Neuronal stem cell (in vitro differentiated cells): ENCODE data around the gene PDE9A.
A peak's percentile ranks its signal among the peaks of the same experiment; 100 is the strongest.

Source experiments
- DNase-seq: peaks from one replicate; pipeline ENCODE4 v3.0.0-alpha.2; 2013; ENCODE audit warnings: low spot score
- H2AFZ ChIP-seq: one replicate; pipeline ENCODE4 v1.6.1; 2013; ENCODE audit warnings: mild to moderate bottlenecking, low read length, inconsistent platforms
- H2AK5ac ChIP-seq: 2 replicates; pipeline ENCODE4 v1.6.1; 2013; ENCODE audit warnings: low read depth, mild to moderate bottlenecking, inconsistent platforms, low read length, moderate library complexity, mixed read lengths
- H2BK120ac ChIP-seq: 2 replicates; pipeline ENCODE4 v1.6.1; 2013; ENCODE audit warnings: low read depth, mild to moderate bottlenecking, inconsistent platforms, low read length, moderate library complexity, mixed read lengths
- H2BK12ac ChIP-seq: one replicate; pipeline ENCODE4 v1.6.1; 2013; ENCODE audit warnings: low read length, inconsistent platforms
- H2BK15ac ChIP-seq: 2 replicates; pipeline ENCODE4 v1.6.1; 2013; ENCODE audit warnings: mild to moderate bottlenecking, low read length, inconsistent platforms, mixed read lengths
- H2BK5ac ChIP-seq: one replicate; pipeline ENCODE4 v1.6.1; 2013; ENCODE audit warnings: inconsistent platforms, mild to moderate bottlenecking, low read length, moderate library complexity
- H3K14ac ChIP-seq: one replicate; pipeline ENCODE4 v1.6.1; 2013; ENCODE audit warnings: low read length, inconsistent platforms
- H3K18ac ChIP-seq: 2 replicates; pipeline ENCODE4 v1.6.1; 2013; ENCODE audit warnings: low read length, inconsistent platforms
- H3K23ac ChIP-seq: 2 replicates; pipeline ENCODE4 v1.6.1; 2013; ENCODE audit warnings: low read depth, mild to moderate bottlenecking, mixed read lengths, low read length, inconsistent platforms; ENCODE audit not compliant: poor library complexity
- H3K27ac ChIP-seq: replicated peaks from 3 replicates; pipeline ENCODE4 v1.5.1; 2013; ENCODE audit warnings: low read length, inconsistent platforms
- H3K27me3 ChIP-seq, 3 experiments: 2 replicates each; pipeline ENCODE4 v1.6.1; 2013; ENCODE audit warnings: low read length in 3 of 3, mild to moderate bottlenecking in 2 of 3, inconsistent platforms in 1 of 3, low read depth in 1 of 3, mixed read lengths in 1 of 3, moderate library complexity in 1 of 3; ENCODE audit not compliant: control insufficient read depth in 3 of 3, insufficient read depth in 3 of 3
- H3K36me3 ChIP-seq, 2 donors: replicated peaks in 1 of 2; 2 replicates each; pipeline ENCODE4 v1.6.1; 2013; ENCODE audit warnings: low read length in 2 of 2; ENCODE audit not compliant: control insufficient read depth in 2 of 2, insufficient read depth in 2 of 2
- H3K4ac ChIP-seq: 2 replicates; pipeline ENCODE4 v1.6.1; 2013; ENCODE audit warnings: inconsistent platforms, mild to moderate bottlenecking, low read length, moderate library complexity
- H3K4me1 ChIP-seq, 2 donors: 1 replicate in 1 of 2; 2 replicates in 1 of 2; pipeline ENCODE4 v1.6.1; 2013; ENCODE audit warnings: low read length in 2 of 2, low read depth in 1 of 2; ENCODE audit not compliant: control insufficient read depth in 2 of 2, insufficient read depth in 1 of 2
- H3K4me2 ChIP-seq: one replicate; pipeline ENCODE4 v1.6.1; 2013; ENCODE audit warnings: mild to moderate bottlenecking, low read length, inconsistent platforms; ENCODE audit not compliant: insufficient read depth, poor library complexity, severe bottlenecking
- H3K4me3 ChIP-seq, 2 donors: 2 replicates each; pipeline ENCODE4 v1.5.1; 2013; ENCODE audit warnings: low read length in 2 of 2, mild to moderate bottlenecking in 2 of 2, inconsistent platforms in 1 of 2, moderate library complexity in 1 of 2
- H3K79me1 ChIP-seq: one replicate; pipeline ENCODE4 v1.6.1; 2013; ENCODE audit warnings: low read depth, mild to moderate bottlenecking, inconsistent platforms, low read length, moderate library complexity
- H3K9ac ChIP-seq: one replicate; pipeline ENCODE4 v1.6.1; 2013; ENCODE audit warnings: mild to moderate bottlenecking, low read depth, low read length, inconsistent platforms; ENCODE audit not compliant: poor library complexity
- H3K9me3 ChIP-seq, 2 donors: replicated peaks in 1 of 2; 2 replicates each; pipeline versions ENCODE3 to v1.6.1; 2013; ENCODE audit warnings: low read length in 2 of 2, mild to moderate bottlenecking in 2 of 2, inconsistent platforms in 1 of 2, low read depth in 1 of 2, mixed read lengths in 1 of 2, moderate library complexity in 1 of 2; ENCODE audit not compliant: control insufficient read depth in 2 of 2, insufficient read depth in 1 of 2
- H4K8ac ChIP-seq: one replicate; pipeline ENCODE4 v1.6.1; 2013; ENCODE audit warnings: low read depth, mild to moderate bottlenecking, inconsistent platforms, low read length, moderate library complexity
- H4K91ac ChIP-seq: one replicate; pipeline ENCODE4 v1.6.1; 2013; ENCODE audit warnings: low read length, low read depth, mild to moderate bottlenecking, inconsistent platforms; ENCODE audit not compliant: poor library complexity
- WGBS, 2 donors: extraction: QIAGEN DNeasy Blood & Tissue Kit; methylation state at CpG; one replicate each; pipeline ENCODE4 v1.1.7; 2013; ENCODE audit warnings: missing lambda C conversion rate in 2 of 2, mixed read lengths in 1 of 2; ENCODE audit not compliant: insufficient read length in 2 of 2, insufficient replicate concordance in 1 of 2; ENCODE audit errors: extremely low coverage in 2 of 2; 5-methylcytosine and 5-hydroxymethylcytosine counted together

The PDE9A gene

DNA sequence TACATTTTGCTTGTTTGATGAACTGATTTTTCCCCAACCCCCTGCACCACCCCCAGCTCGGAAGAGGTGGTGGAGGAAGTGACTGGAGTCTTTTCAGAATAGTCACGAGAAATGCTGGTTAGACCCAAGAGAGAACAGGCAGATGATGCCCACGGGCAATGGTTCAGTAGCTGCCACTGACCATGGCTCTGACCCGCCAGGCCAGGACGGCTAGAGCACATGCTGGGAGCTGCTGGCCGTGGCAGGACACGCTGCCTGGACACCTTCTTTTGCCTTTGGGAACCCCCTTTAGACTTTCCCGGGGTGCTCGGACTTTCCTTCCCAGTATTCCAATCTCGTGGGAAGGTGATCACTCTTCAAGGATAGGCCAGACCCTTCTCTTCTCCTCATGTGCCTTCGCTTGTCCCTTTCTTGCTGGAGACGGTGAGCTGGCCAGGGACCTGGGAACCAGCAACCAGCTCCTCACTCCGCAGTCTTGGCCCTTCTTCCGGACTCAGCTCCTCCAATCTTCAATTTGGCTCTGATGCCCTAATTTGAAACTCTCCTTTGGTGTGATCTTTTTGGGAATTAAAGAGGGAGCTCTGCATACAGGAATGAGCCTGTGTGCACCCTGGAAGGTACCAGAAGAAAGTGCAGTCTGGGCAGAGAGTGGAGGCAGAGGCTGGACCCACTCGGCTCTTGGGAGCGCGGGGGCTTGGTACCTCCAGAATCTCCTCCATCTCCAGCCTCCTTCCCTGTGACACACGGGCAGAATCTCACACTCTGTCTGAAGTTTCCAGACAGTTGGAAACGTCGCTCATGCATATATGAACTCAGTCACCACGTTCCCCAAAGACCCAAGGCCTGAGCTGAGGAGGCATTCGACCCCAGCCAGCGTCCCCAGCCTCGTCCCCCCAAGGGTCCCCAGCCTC is 4.0 kb upstream of the PDE9A start:
- H2BK120ac ChIP-seq, result no peak overlapping the region
- H3K27me3 ChIP-seq, result no peaks in the 10 kb centered on the region
- no peaks in the 10 kb centered on the region for H3K9me3 ChIP-seq
- H3K18ac ChIP-seq, result peak overlapping the region; percentile 38
- H3K27ac ChIP-seq, result no peak overlapping the region
- H3K79me1 ChIP-seq, result peaks cover 1% of the 10 kb centered on the region
- H3K9ac ChIP-seq, result no peak overlapping the region
- no peaks in the 10 kb centered on the region for H3K36me3 ChIP-seq
- WGBS, 2 donors, result no CpG with 5 or more reads among the region's 24 CpGs
- no peak overlapping the region for H3K4ac ChIP-seq
- H4K8ac ChIP-seq, result no peak overlapping the region
- H2BK15ac ChIP-seq, result no peak overlapping the region
- no peak overlapping the region for H2AFZ ChIP-seq
- H2BK12ac ChIP-seq, result no peak overlapping the region
- H3K23ac ChIP-seq, result peak overlapping the region; percentile 67
- no peak overlapping the region for H4K91ac ChIP-seq
- H3K4me2 ChIP-seq, result no peak overlapping the region
- no peak overlapping the region for H3K14ac ChIP-seq
- peak overlapping the region; percentile 56 for H2AK5ac ChIP-seq
- no peak for DNase-seq
- H2BK5ac ChIP-seq, result peak overlapping the region; percentile 39
- H3K4me3 ChIP-seq, result no peak overlapping the region
- peaks cover 4 to 11% of the 10 kb centered on the region in 2 donors for H3K4me1 ChIP-seq

GRCh38 chr21:42650033-42650370 is 3.4 kb upstream of the PDE9A start:
- Histone ChIP-seq H3K27me3 (no peaks in the 10 kb centered on the region), H2BK12ac (no peak overlapping the region), H3K4ac (no peak overlapping the region), H3K36me3 (peaks cover 0 to 1% of the 10 kb centered on the region in 2 donors), H4K8ac (no peak overlapping the region), H2BK120ac (no peak overlapping the region), H3K4me3 (no peak overlapping the region), H2BK5ac (peak overlapping the region; percentile 39), H2AK5ac (no peak overlapping the region), H3K18ac (no peak overlapping the region), H3K23ac (no peak overlapping the region), H3K4me2 (no peak overlapping the region), H4K91ac (no peak overlapping the region), H3K79me1 (peaks cover 1% of the 10 kb centered on the region), H3K14ac (no peak overlapping the region), H2BK15ac (no peak overlapping the region), H3K9me3 (no peaks in the 10 kb centered on the region), H2AFZ (no peak overlapping the region), H3K27ac (no peak overlapping the region), H3K9ac (no peak overlapping the region), H3K4me1 (peaks cover 9 to 11% of the 10 kb centered on the region in 2 donors)
- no CpG with 5 or more reads among the region's 11 CpGs for WGBS, 2 donors
- DNase-seq, result no peak

- H3K14ac ChIP-seq, result no peak overlapping the region
- H2BK15ac ChIP-seq, result no peak overlapping the region
- H3K79me1 ChIP-seq, result peaks cover 1% of the 10 kb centered on the region
- peaks cover 0 to 2% of the 10 kb centered on the region in 2 donors for H3K36me3 ChIP-seq
- H2AK5ac ChIP-seq, result no peak overlapping the region
- no peak overlapping the region for H3K4me3 ChIP-seq
- no CpG with 5 or more reads among the region's 21 CpGs for WGBS, 2 donors
- H2BK5ac ChIP-seq, result no peak overlapping the region
- H3K4me2 ChIP-seq, result no peak overlapping the region
- no peak overlapping the region for H4K91ac ChIP-seq
- H3K27me3 ChIP-seq, result no peaks in the 10 kb centered on the region
- no peak overlapping the region for H3K23ac ChIP-seq
- no peak for DNase-seq
- no peak overlapping the region for H3K4ac ChIP-seq
- no peak overlapping the region for H4K8ac ChIP-seq
- no peak overlapping the region for H3K27ac ChIP-seq
- no peak overlapping the region for H3K18ac ChIP-seq
- H2BK120ac ChIP-seq, result no peak overlapping the region
- H3K4me1 ChIP-seq, result peaks cover 14 to 16% of the 10 kb centered on the region in 2 donors
- H3K9ac ChIP-seq, result peak overlapping the region; percentile 32
- H2AFZ ChIP-seq, result no peak overlapping the region
- H2BK12ac ChIP-seq, result no peak overlapping the region
- H3K9me3 ChIP-seq, result no peaks in the 10 kb centered on the region
Observed at GRCh38 chr21:42650441-42651421, 2.7 kb upstream of the PDE9A start.
